ENCODE data around the gene PARVB. TPM values are rescaled to one million over a fixed set of nuclear protein-coding genes. Genes with fewer than 3 reads are reported as not detected.
"Not testable (repeated sequence)": the region's sequence is repeated elsewhere in the genome, so short reads cannot be mapped to it uniquely, and the experiment has no call there.

The PARVB gene
- total RNA-seq, 1 experiment from 2014 or later, result 35.3 TPM

- TF ChIP-seq EZH2 (IDR thresholded peaks at IDR 0.05; ENCODE audit: low read depth), result no peak
- TF ChIP-seq CTCF (conservative IDR thresholded peaks at IDR 0.05), result no peak
- peaks cover 8% of the 10 kb centered on the region; the same call in 1 of the 2 replicates for H3F3A ChIP-seq (ENCODE audit: insufficient read depth, low read depth)
- ChIA-PET POLR2A (ENCODE audit: unreplicated experiment) (no interaction called here), CTCF (no interaction called here)
- peaks cover 10% of the 10 kb centered on the region for H3K4me1 ChIP-seq (replicated peaks; ENCODE audit: insufficient read depth)
- H3K36me3 ChIP-seq (ENCODE audit: low read depth), result no peaks in the 10 kb centered on the region
- H3K9me3 ChIP-seq (ENCODE audit: insufficient read depth, low read depth), result no peaks in the 10 kb centered on the region
- H3K9me2 ChIP-seq (ENCODE audit: insufficient read depth), result no peaks in the 10 kb centered on the region
- intact Hi-C loops (cut with micrococcal nuclease; ENCODE audit: unreplicated experiment), result no loop called here
- no peak overlapping the region for H3K4me2 ChIP-seq
- no peaks in the 10 kb centered on the region for H4K20me1 ChIP-seq (ENCODE audit: insufficient read depth)
- H2AFZ ChIP-seq, result no peak overlapping the region
- peak in 1 of 2 experiments; percentile 2 for DNase-seq
- no peak overlapping the region for H3K4me3 ChIP-seq
- H3K27me3 ChIP-seq (ENCODE audit: insufficient read depth, low read depth), result no peaks in the 10 kb centered on the region
- no peaks in the 10 kb centered on the region for H3K79me2 ChIP-seq (ENCODE audit: low read depth)
- no TSS peak for BruUV-seq (replicated peaks)
- no peak overlapping the region for H3K27ac ChIP-seq
Observed at GRCh38 chr22:44055805-44056204, 31.7 kb downstream of the PARVB start.

GRCh38 chr22:44056649-44057048, 32.5 kb downstream of the PARVB start:
- H3K9me3 ChIP-seq (ENCODE audit: insufficient read depth, low read depth); H3K79me2 ChIP-seq (ENCODE audit: low read depth); H4K20me1 ChIP-seq (ENCODE audit: insufficient read depth); DNase-seq; H3K4me2 ChIP-seq; H2AFZ ChIP-seq; intact Hi-C loops (cut with micrococcal nuclease; ENCODE audit: unreplicated experiment); H3K27ac ChIP-seq; CTCF ChIA-PET; H3K9me2 ChIP-seq (ENCODE audit: insufficient read depth); H3K36me3 ChIP-seq (ENCODE audit: low read depth); BruUV-seq (replicated peaks); POLR2A ChIA-PET (ENCODE audit: unreplicated experiment); H3K27me3 ChIP-seq (ENCODE audit: insufficient read depth, low read depth); H3F3A ChIP-seq (ENCODE audit: insufficient read depth, low read depth); H3K4me3 ChIP-seq: not testable (repeated sequence)
- peaks cover 10% of the 10 kb centered on the region for H3K4me1 ChIP-seq (replicated peaks; ENCODE audit: insufficient read depth)

GRCh38 chr22:44057401-44057987, 33.4 kb downstream of the PARVB start:
- Histone ChIP-seq H3K27me3 (ENCODE audit: insufficient read depth, low read depth) (no peaks in the 10 kb centered on the region), H3K27ac (no peak overlapping the region), H3K4me2 (no peak overlapping the region), H3K79me2 (ENCODE audit: low read depth) (no peaks in the 10 kb centered on the region), H4K20me1 (ENCODE audit: insufficient read depth) (no peaks in the 10 kb centered on the region), H3K4me3 (no peak overlapping the region), H3F3A (ENCODE audit: insufficient read depth, low read depth) (peaks cover 8% of the 10 kb centered on the region; the same call in 1 of the 2 replicates), H3K4me1 (replicated peaks; ENCODE audit: insufficient read depth) (peaks cover 10% of the 10 kb centered on the region), H3K9me3 (ENCODE audit: insufficient read depth, low read depth) (no peaks in the 10 kb centered on the region), H3K36me3 (ENCODE audit: low read depth) (no peaks in the 10 kb centered on the region), H3K9me2 (ENCODE audit: insufficient read depth) (no peaks in the 10 kb centered on the region), H2AFZ (no peak overlapping the region)
- no TSS peak for BruUV-seq (replicated peaks)
- ChIA-PET CTCF (no interaction called here), POLR2A (ENCODE audit: unreplicated experiment) (no interaction called here)
- TF ChIP-seq EZH2 (IDR thresholded peaks at IDR 0.05; ENCODE audit: low read depth), result no peak
- TF ChIP-seq CTCF (conservative IDR thresholded peaks at IDR 0.05), result no peak
- intact Hi-C loops (cut with micrococcal nuclease; ENCODE audit: unreplicated experiment), result no loop called here
- DNase-seq, result no peak
